Neuron (in vitro differentiated cells): ENCODE measurements around the gene ARL16.

Experiments used
- H2AFZ ChIP-seq: one replicate; pipeline ENCODE4 v1.6.1; 2013; ENCODE audit warnings: low read depth, mild to moderate bottlenecking, inconsistent platforms, low read length, moderate library complexity
- H3K27me3 ChIP-seq: one replicate; pipeline ENCODE4 v1.6.1; 2013; ENCODE audit warnings: low read length; ENCODE audit not compliant: insufficient read depth
- H3K36me3 ChIP-seq: one replicate; pipeline ENCODE4 v1.6.1; 2013; ENCODE audit warnings: low read length; ENCODE audit not compliant: insufficient read depth
- H3K4me1 ChIP-seq: one replicate; pipeline ENCODE4 v1.6.1; 2013; ENCODE audit warnings: low read length; ENCODE audit not compliant: insufficient read depth
- H3K4me3 ChIP-seq: 2 replicates; pipeline ENCODE4 v1.5.1; 2013; ENCODE audit warnings: mild to moderate bottlenecking, low read length, moderate library complexity
- H3K9me3 ChIP-seq: one replicate; pipeline ENCODE4 v1.6.1; 2013; ENCODE audit warnings: low read length

Gene ARL16

GRCh38 chr17:81664051-81664470, 19.5 kb downstream of the ARL16 start:
- H3K36me3 ChIP-seq, result peaks cover 15% of the 10 kb centered on the region
- no peak overlapping the region for H3K4me3 ChIP-seq
- H3K27me3 ChIP-seq, result no peaks in the 10 kb centered on the region
- peaks cover 16% of the 10 kb centered on the region for H3K4me1 ChIP-seq
- H3K9me3 ChIP-seq, result no peaks in the 10 kb centered on the region
- H2AFZ ChIP-seq, result no peak overlapping the region

- H3K36me3 ChIP-seq, result peaks cover 4% of the 10 kb centered on the region
- no peaks in the 10 kb centered on the region for H3K27me3 ChIP-seq
- H3K9me3 ChIP-seq, result no peaks in the 10 kb centered on the region
- H3K4me1 ChIP-seq, result peaks cover 8% of the 10 kb centered on the region
- H2AFZ ChIP-seq, result no peak overlapping the region
- no peak overlapping the region for H3K4me3 ChIP-seq
Observed at GRCh38 chr17:81662002-81662401, 21.6 kb downstream of the ARL16 start.

- Histone ChIP-seq H3K36me3 (peaks cover 4% of the 10 kb centered on the region), H3K9me3 (no peaks in the 10 kb centered on the region), H3K27me3 (no peaks in the 10 kb centered on the region), H3K4me1 (peaks cover under 1% of the 10 kb centered on the region), H2AFZ (no peak overlapping the region), H3K4me3 (no peak overlapping the region)
Observed at GRCh38 chr17:81660441-81660840, 23.2 kb downstream of the ARL16 start.

- Histone ChIP-seq H3K27me3 (no peaks in the 10 kb centered on the region), H3K4me3 (no peak overlapping the region), H3K9me3 (no peaks in the 10 kb centered on the region), H2AFZ (no peak overlapping the region), H3K4me1 (no peaks in the 10 kb centered on the region), H3K36me3 (peaks cover 1% of the 10 kb centered on the region)
Observed at GRCh38 chr17:81659038-81659437, 24.6 kb downstream of the ARL16 start.

- no peak overlapping the region for H3K4me3 ChIP-seq
- no peaks in the 10 kb centered on the region for H3K9me3 ChIP-seq
- H3K36me3 ChIP-seq, result no peaks in the 10 kb centered on the region
- no peaks in the 10 kb centered on the region for H3K27me3 ChIP-seq
- H3K4me1 ChIP-seq, result no peaks in the 10 kb centered on the region
- no peak overlapping the region for H2AFZ ChIP-seq
Observed at GRCh38 chr17:81656835-81657234, 26.8 kb downstream of the ARL16 start.

- no peak within 1 kb of the TSS for H3K4me3 ChIP-seq
- H3K36me3 ChIP-seq, result no peaks in the 10 kb centered on the region
- no peaks in the 10 kb centered on the region for H3K4me1 ChIP-seq
- H3K27me3 ChIP-seq, result no peaks in the 10 kb centered on the region
- no peak within 1 kb of the TSS for H2AFZ ChIP-seq
- no peaks in the 10 kb centered on the region for H3K9me3 ChIP-seq
Observed at GRCh38 chr17:81656118-81656743, 27.4 kb downstream of the ARL16 start, which contains the start of gene PDE6G. TSS of gene PDE6G (minus strand) at chr17:81656542. CDS start at chr17:81653305, 3,237 bp downstream.

GRCh38 chr17:81655378-81656117, 28.0 kb downstream of the ARL16 start:
- Histone ChIP-seq H2AFZ (no peak overlapping the region), H3K4me1 (no peaks in the 10 kb centered on the region), H3K27me3 (no peaks in the 10 kb centered on the region), H3K36me3 (no peaks in the 10 kb centered on the region), H3K4me3 (no peak overlapping the region), H3K9me3 (no peaks in the 10 kb centered on the region)

- Histone ChIP-seq H3K4me1 (no peaks in the 10 kb centered on the region), H3K36me3 (no peaks in the 10 kb centered on the region), H3K4me3 (no peak overlapping the region), H2AFZ (no peak overlapping the region), H3K27me3 (peaks cover 6% of the 10 kb centered on the region), H3K9me3 (peaks cover 3% of the 10 kb centered on the region)
Observed at GRCh38 chr17:81652906-81653771, 30.5 kb downstream of the ARL16 start.

- Histone ChIP-seq H3K9me3 (peaks cover 7% of the 10 kb centered on the region), H3K36me3 (no peaks in the 10 kb centered on the region), H3K4me1 (no peaks in the 10 kb centered on the region), H3K4me3 (no peak overlapping the region), H2AFZ (no peak overlapping the region), H3K27me3 (peaks cover 17% of the 10 kb centered on the region)
Observed at GRCh38 chr17:81651692-81652091, 31.9 kb downstream of the ARL16 start.

- no peaks in the 10 kb centered on the region for H3K36me3 ChIP-seq
- peaks cover 7% of the 10 kb centered on the region for H3K9me3 ChIP-seq
- H3K4me3 ChIP-seq, result no peak overlapping the region
- H2AFZ ChIP-seq, result no peak overlapping the region
- H3K27me3 ChIP-seq, result peaks cover 18% of the 10 kb centered on the region
- no peaks in the 10 kb centered on the region for H3K4me1 ChIP-seq
Observed at GRCh38 chr17:81650951-81651350, 32.6 kb downstream of the ARL16 start.

GRCh38 chr17:81648707-81649085, 34.9 kb downstream of the ARL16 start:
- Histone ChIP-seq H3K4me3 (no peak overlapping the region), H3K4me1 (no peaks in the 10 kb centered on the region), H2AFZ (no peak overlapping the region), H3K27me3 (peaks cover 18% of the 10 kb centered on the region), H3K36me3 (no peaks in the 10 kb centered on the region), H3K9me3 (peaks cover 7% of the 10 kb centered on the region)

GRCh38 chr17:81648013-81648706, 35.4 kb downstream of the ARL16 start:
- no peaks in the 10 kb centered on the region for H3K36me3 ChIP-seq
- no peak overlapping the region for H3K4me3 ChIP-seq
- H3K4me1 ChIP-seq, result no peaks in the 10 kb centered on the region
- H2AFZ ChIP-seq, result no peak overlapping the region
- peaks cover 7% of the 10 kb centered on the region for H3K9me3 ChIP-seq
- H3K27me3 ChIP-seq, result peaks cover 18% of the 10 kb centered on the region
